Articular chondrocyte of knee joint (primary cell): Measurements from ENCODE around the gene HSPB1. TPM values are rescaled to one million over a fixed set of nuclear protein-coding genes. Genes with fewer than 3 reads are reported as not detected.

ENCODE experiments used
- total RNA-seq: library from RNA; depleted of rRNA; stranded (reverse); fragments of >200 nt; gene quantifications from 2 replicates; pipeline ENCODE4 v1.2.3, GENCODE V29; 2012

Gene HSPB1
- total RNA-seq: 100 and 102 TPM in 2 replicates

DNA sequence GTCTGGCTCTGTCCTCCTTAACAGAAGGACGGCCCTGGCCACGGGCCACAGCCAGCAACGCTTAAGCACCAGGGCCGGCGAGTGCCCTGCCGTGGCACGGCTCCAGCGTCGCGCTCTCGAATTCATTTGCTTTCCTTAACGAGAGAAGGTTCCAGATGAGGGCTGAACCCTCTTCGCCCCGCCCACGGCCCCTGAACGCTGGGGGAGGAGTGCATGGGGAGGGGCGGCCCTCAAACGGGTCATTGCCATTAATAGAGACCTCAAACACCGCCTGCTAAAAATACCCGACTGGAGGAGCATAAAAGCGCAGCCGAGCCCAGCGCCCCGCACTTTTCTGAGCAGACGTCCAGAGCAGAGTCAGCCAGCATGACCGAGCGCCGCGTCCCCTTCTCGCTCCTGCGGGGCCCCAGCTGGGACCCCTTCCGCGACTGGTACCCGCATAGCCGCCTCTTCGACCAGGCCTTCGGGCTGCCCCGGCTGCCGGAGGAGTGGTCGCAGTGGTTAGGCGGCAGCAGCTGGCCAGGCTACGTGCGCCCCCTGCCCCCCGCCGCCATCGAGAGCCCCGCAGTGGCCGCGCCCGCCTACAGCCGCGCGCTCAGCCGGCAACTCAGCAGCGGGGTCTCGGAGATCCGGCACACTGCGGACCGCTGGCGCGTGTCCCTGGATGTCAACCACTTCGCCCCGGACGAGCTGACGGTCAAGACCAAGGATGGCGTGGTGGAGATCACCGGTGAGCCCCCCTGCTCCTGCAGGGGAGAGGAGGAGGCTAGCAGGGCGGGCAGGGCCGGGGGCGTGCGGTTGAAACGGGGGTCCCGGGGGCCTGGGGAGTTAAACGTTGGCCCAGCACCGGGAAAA, at the start of gene HSPB1:
Gene HSPB1 (plus strand): TSS at position 327 of the 855 bp plus-strand sequence. CDS start 40 bp downstream, at position 367.

Other genes starting within 250 kb of the HSPB1 start
- 0.91 and 1.1 TPM in 2 replicates for gene SRRM3, start 100.8 kb upstream of the HSPB1 start, total RNA-seq
- 95.6 and 97.5 TPM in 2 replicates for gene YWHAG, start 56.3 kb downstream of the HSPB1 start, total RNA-seq
- 0.65 and 0.97 TPM in 2 replicates for gene SSC4D, start 107.0 kb downstream of the HSPB1 start, total RNA-seq
- 1.0 and 1.4 TPM in 2 replicates for gene ZP3, start 122.3 kb downstream of the HSPB1 start, total RNA-seq
- gene DTX2, start 159.0 kb downstream of the HSPB1 start, total RNA-seq: 8.1 and 10.5 TPM in 2 replicates
- 0.52 and 0.54 TPM in 2 replicates for gene UPK3B, start 207.9 kb downstream of the HSPB1 start, total RNA-seq
- gene SPDYE16, start 240.6 kb downstream of the HSPB1 start, total RNA-seq: 0.11 TPM in 1 of 2 replicates, not detected in the other